Colonic mucosa (tissue), 4 donors: ENCODE measurements around the gene DNAH10. TPM values are rescaled to one million over a fixed set of nuclear protein-coding genes. Genes with fewer than 3 reads are reported as not detected.

ENCODE experiments used
- DNase-seq: peaks from one replicate; pipeline ENCODE4 v3.0.0-alpha.2; 2020
- H3K27ac ChIP-seq: fragments of 200-600 bp; one replicate; pipeline ENCODE4 v1.8.0; 2021
- H3K27me3 ChIP-seq: fragments of 200-600 bp; one replicate; pipeline ENCODE4 v1.8.0; 2021
- H3K36me3 ChIP-seq: fragments of 200-600 bp; one replicate; pipeline ENCODE4 v1.8.0; 2021
- H3K4me1 ChIP-seq: fragments of 200-600 bp; one replicate; pipeline ENCODE4 v1.8.0; 2021; ENCODE audit warnings: mild to moderate bottlenecking
- H3K4me3 ChIP-seq: fragments of 200-600 bp; one replicate; pipeline ENCODE4 v1.8.0; 2021
- H3K9ac ChIP-seq, 2 donors: one replicate each; pipeline ENCODE4 v1.7.0; 2013; ENCODE audit warnings: control low read depth in 2 of 2, low read depth in 2 of 2, low read length in 2 of 2
- H3K9me3 ChIP-seq: fragments of 200-600 bp; one replicate; pipeline ENCODE4 v1.8.0; 2021
- intact Hi-C: fragments of 100-400 bp; cut with DNase I; formaldehyde crosslinking; loops from one replicate; pipeline ENCODE4 v1.14.1; 2022
- total RNA-seq, 2 donors: library from RNA; stranded (reverse); fragmentation: NEBNext Ultra II Directional in 1 of 2; extraction: Animal tissue kit (Norgen Biotek cat#: 25700) in 1 of 2; gene quantifications; one replicate each; pipeline ENCODE4 v1.2.1, GENCODE V29; 2021
- TF ChIP-seq, protein P1 (sequence below): fragments of 200-600 bp; IDR thresholded peaks from one replicate; pipeline ENCODE4 v1.8.0; 2022; ENCODE audit warnings: antibody characterized with exemption, mild to moderate bottlenecking
- donor health status: healthy.
- donor health status: DM: no; HTN: no; CAD: no.
- donor health status: DM: no; HTN: no; CAD: no.

Gene DNAH10
- total RNA-seq, 2 donors from 2014 or later: 0.32 to 0.35 TPM

DNA sequence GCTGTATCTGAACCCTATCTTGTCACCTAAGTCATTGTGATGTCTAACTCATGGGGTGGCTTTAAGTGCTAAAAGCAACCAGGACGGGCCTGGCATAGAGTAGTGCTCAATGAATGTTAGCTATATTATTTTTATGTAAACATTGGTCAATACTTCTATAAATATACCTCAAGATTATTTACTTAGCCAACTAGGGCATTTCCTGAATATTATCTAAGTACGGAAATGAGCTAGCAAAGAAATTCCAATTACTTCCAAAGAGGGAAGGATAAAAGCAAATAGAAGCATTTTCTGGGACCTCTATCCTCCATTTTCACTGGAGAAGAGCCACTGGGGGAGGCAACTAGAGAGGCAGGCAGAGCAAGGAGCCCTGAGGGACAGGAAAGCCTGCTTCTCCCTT, 189.9 kb downstream of the DNAH10 start:
- Histone ChIP-seq H3K27me3 (no peaks in the 10 kb centered on the region), H3K36me3 (no peaks in the 10 kb centered on the region), H3K4me1 (no peaks in the 10 kb centered on the region), H3K9me3 (no peaks in the 10 kb centered on the region), H3K4me3 (no peak overlapping the region), H3K9ac (no peak overlapping the region), H3K27ac (no peak overlapping the region)
- DNase-seq: no peak
- intact Hi-C loops: no loop called here
- TF ChIP-seq, protein P1, sequence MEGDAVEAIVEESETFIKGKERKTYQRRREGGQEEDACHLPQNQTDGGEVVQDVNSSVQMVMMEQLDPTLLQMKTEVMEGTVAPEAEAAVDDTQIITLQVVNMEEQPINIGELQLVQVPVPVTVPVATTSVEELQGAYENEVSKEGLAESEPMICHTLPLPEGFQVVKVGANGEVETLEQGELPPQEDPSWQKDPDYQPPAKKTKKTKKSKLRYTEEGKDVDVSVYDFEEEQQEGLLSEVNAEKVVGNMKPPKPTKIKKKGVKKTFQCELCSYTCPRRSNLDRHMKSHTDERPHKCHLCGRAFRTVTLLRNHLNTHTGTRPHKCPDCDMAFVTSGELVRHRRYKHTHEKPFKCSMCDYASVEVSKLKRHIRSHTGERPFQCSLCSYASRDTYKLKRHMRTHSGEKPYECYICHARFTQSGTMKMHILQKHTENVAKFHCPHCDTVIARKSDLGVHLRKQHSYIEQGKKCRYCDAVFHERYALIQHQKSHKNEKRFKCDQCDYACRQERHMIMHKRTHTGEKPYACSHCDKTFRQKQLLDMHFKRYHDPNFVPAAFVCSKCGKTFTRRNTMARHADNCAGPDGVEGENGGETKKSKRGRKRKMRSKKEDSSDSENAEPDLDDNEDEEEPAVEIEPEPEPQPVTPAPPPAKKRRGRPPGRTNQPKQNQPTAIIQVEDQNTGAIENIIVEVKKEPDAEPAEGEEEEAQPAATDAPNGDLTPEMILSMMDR: no peak

DNA sequence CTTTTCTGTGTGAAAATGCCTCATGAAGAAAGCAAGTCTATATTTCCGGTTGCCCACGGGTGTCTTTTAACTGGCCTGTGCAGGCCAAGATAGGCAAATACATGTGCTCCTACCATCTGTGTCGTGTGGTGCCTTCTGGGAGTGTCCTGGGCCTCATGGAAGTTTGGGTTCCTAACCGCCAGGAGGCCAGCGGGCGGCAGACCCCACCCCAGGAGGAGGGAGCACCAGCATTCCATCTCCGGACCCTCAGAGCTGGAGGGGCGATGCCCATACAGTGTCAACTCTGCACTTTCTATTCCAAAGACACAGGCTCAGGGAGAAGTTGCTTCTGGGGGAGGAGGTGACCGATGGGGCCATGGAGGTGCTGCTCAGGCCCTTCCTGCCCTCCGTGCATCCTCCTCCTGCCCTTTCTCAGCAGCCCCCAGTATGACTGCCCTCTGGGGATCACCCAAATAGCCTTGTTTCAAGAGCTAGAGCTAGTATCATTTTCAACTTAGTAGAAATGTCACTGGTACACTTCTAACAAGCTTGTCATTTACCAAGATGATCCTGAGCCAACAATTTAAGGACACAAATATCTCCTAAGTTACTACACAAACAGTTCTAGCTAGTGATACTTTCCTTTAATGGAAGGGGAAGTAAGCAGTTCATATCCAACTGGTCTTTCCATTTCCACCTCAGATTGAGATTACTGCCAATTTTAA, 192.7 kb downstream of the DNAH10 start:
- no peaks in the 10 kb centered on the region for H3K36me3 ChIP-seq
- no peak for DNase-seq
- no peaks in the 10 kb centered on the region for H3K9me3 ChIP-seq
- no peaks in the 10 kb centered on the region for H3K27me3 ChIP-seq
- H3K27ac ChIP-seq: no peak overlapping the region
- no peaks in the 10 kb centered on the region for H3K4me1 ChIP-seq
- TF ChIP-seq, protein P1: no peak
- H3K4me3 ChIP-seq: no peak overlapping the region
- intact Hi-C loops: no loop called here
- H3K9ac ChIP-seq: no peak overlapping the region

DNA sequence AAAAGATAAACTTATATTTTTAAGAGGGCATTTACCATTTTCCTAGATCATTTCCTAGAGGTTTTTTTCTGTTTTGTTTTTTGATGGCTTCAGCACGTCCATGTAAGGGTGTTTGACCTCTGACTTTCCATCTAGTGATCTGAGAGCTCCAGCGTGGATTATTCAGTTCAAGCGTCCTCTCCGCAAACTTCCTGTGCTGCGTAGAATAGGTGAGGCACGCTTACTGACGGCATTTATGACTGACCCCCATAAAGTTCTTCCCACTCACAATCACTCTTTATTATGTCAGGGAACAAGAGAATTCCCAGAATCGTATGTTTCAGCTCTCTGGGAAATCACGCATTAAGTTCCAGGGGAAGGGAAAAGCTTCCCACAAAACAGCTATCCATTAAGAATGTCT, 194.1 kb downstream of the DNAH10 start:
- no peak for DNase-seq
- Histone ChIP-seq H3K4me1 (no peaks in the 10 kb centered on the region), H3K27me3 (no peaks in the 10 kb centered on the region), H3K9ac (no peak overlapping the region), H3K9me3 (no peaks in the 10 kb centered on the region), H3K27ac (no peak overlapping the region), H3K4me3 (no peak overlapping the region), H3K36me3 (no peaks in the 10 kb centered on the region)
- intact Hi-C loops: no loop called here
- TF ChIP-seq, protein P1: no peak

DNA sequence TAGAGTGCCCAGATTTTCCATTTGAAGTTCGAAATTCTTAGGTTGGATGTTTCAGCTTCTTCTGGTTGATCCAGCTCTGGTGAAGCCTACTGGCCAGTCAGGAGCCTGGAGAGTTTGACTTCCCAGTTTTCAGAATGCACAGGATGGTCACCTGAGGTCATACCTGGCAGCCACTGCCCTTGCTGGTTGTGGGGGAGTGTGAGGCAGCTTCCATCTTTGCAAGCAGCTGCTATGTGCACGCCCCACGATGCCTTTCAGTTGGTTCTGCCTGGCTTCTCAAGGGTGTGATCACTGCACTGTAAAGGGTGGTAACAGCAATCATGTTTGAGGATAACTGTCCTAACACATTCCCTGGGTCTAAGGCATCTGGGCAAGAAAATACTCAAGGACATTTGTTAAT, 195.1 kb downstream of the DNAH10 start:
- Histone ChIP-seq H3K9ac (no peak overlapping the region), H3K36me3 (no peaks in the 10 kb centered on the region), H3K4me3 (no peak overlapping the region), H3K27ac (no peak overlapping the region), H3K27me3 (no peaks in the 10 kb centered on the region), H3K4me1 (no peaks in the 10 kb centered on the region), H3K9me3 (no peaks in the 10 kb centered on the region)
- intact Hi-C loops: no loop called here
- TF ChIP-seq, protein P1: no peak
- DNase-seq: no peak

DNA sequence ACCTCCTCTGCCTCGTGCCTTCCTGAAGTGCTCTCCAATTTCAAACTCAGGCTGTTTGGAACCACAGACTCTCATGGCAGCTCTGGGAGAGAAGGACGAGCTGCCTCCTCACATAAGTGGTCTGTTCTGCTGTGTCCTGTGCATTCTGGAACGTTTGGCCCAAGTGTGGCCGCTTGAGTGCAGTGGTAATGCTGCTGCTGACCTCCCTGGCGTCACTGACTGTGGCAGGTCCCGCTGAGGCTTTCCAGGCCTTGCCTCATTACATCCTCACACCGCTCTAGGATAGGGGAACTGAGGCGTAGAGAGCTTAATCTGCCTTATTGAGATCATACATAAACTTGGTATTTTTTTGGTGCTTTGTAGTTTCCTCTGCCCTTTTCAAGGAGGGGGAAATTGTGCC, 196.4 kb downstream of the DNAH10 start:
- no peak overlapping the region for H3K4me3 ChIP-seq
- H3K27me3 ChIP-seq: no peaks in the 10 kb centered on the region
- DNase-seq: no peak
- TF ChIP-seq, protein P1: no peak
- H3K36me3 ChIP-seq: no peaks in the 10 kb centered on the region
- no peak overlapping the region for H3K9ac ChIP-seq
- no peak overlapping the region for H3K27ac ChIP-seq
- intact Hi-C loops: no loop called here
- H3K9me3 ChIP-seq: no peaks in the 10 kb centered on the region
- no peaks in the 10 kb centered on the region for H3K4me1 ChIP-seq
